KMS-11 (cell line): ENCODE data around the gene INTS15.

Experiments
- H2AFZ ChIP-seq: fragments of 200-600 bp; sonication (generic); 2 replicates; pipeline ENCODE4 v1.6.1; 2016; ENCODE audit warnings: antibody characterized with exemption, mixed run types, low read depth
- H3K27ac ChIP-seq: fragments of 200-600 bp; sonication (generic); 2 replicates; pipeline ENCODE4 v1.6.1; 2016; ENCODE audit warnings: mild to moderate bottlenecking, mixed run types
- H3K27me3 ChIP-seq: fragments of 200-600 bp; sonication (generic); 2 replicates; pipeline ENCODE4 v1.6.1; 2017; ENCODE audit warnings: mild to moderate bottlenecking, low read depth, mixed run types, moderate library complexity; ENCODE audit not compliant: insufficient read depth
- H3K36me3 ChIP-seq: fragments of 200-600 bp; sonication (generic); 2 replicates; pipeline ENCODE4 v1.6.1; 2017; ENCODE audit warnings: mild to moderate bottlenecking, mixed run types; ENCODE audit not compliant: insufficient read depth
- H3K4me1 ChIP-seq: fragments of 200-600 bp; sonication (generic); 2 replicates; pipeline ENCODE4 v1.6.1; 2016; ENCODE audit warnings: mild to moderate bottlenecking, low read depth, mixed run types; ENCODE audit not compliant: poor library complexity, severe bottlenecking
- H3K4me2 ChIP-seq: fragments of 200-600 bp; sonication (generic); 2 replicates; pipeline ENCODE4 v1.7.0; 2016; ENCODE audit warnings: mild to moderate bottlenecking, mixed run types
- H3K4me3 ChIP-seq: fragments of 200-600 bp; sonication (generic); IDR thresholded peaks from 2 replicates; pipeline ENCODE4 v1.6.1; 2017; ENCODE audit warnings: low read depth, low read length, mixed read lengths; ENCODE audit not compliant: insufficient read depth
- H3K79me2 ChIP-seq: fragments of 200-600 bp; sonication (generic); 2 replicates; pipeline ENCODE4 v1.6.1; 2016; ENCODE audit warnings: low read depth, mixed run types; ENCODE audit not compliant: insufficient read depth
- H3K9ac ChIP-seq: fragments of 200-600 bp; sonication (generic); 2 replicates; pipeline ENCODE4 v1.6.1; 2016; ENCODE audit warnings: mild to moderate bottlenecking, mixed run types
- H4K20me1 ChIP-seq: fragments of 200-600 bp; sonication (generic); 2 replicates; pipeline ENCODE4 v1.6.1; 2016; ENCODE audit warnings: mild to moderate bottlenecking, mixed run types; ENCODE audit not compliant: insufficient read depth
- TF ChIP-seq, protein P1 (sequence below): fragments of 200-600 bp; sonication (generic); conservative IDR thresholded peaks from 2 replicates; pipeline ENCODE4 v1.6.1; 2017; ENCODE audit warnings: low read depth, mild to moderate bottlenecking, antibody characterized with exemption, low read length, moderate library complexity, mixed read lengths

INTS15 gene

DNA sequence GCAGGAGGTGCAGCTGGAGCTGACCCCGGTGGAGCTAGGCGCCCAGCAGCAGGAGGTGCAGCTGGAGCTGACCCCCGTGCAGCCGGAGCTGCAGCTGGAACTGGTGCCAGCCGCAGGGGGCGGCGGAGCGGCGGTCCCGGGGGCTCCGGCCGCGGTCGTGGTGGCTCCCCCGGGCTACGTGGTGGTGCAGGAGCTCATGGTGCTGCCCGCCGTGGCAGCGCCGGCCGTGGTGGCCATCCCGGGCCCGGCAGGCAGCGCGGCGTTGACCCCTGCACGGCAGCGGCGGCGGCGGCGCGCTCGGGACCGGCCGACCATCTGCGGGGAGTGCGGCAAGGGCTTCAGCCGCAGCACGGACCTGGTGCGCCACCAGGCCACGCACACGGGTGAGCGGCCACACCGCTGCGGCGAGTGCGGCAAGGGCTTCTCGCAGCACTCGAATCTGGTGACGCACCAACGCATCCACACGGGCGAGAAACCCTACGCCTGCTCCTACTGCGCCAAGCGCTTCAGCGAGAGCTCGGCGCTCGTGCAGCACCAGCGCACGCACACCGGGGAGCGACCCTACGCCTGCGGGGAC, 32.4 kb downstream of the INTS15 start:
- TF ChIP-seq, protein P1, sequence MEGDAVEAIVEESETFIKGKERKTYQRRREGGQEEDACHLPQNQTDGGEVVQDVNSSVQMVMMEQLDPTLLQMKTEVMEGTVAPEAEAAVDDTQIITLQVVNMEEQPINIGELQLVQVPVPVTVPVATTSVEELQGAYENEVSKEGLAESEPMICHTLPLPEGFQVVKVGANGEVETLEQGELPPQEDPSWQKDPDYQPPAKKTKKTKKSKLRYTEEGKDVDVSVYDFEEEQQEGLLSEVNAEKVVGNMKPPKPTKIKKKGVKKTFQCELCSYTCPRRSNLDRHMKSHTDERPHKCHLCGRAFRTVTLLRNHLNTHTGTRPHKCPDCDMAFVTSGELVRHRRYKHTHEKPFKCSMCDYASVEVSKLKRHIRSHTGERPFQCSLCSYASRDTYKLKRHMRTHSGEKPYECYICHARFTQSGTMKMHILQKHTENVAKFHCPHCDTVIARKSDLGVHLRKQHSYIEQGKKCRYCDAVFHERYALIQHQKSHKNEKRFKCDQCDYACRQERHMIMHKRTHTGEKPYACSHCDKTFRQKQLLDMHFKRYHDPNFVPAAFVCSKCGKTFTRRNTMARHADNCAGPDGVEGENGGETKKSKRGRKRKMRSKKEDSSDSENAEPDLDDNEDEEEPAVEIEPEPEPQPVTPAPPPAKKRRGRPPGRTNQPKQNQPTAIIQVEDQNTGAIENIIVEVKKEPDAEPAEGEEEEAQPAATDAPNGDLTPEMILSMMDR, result no peak
- no peak overlapping the region for H3K27ac ChIP-seq
- H3K36me3 ChIP-seq, result no peaks in the 10 kb centered on the region
- no peaks in the 10 kb centered on the region for H3K79me2 ChIP-seq
- H3K27me3 ChIP-seq, result no peaks in the 10 kb centered on the region
- no peak overlapping the region for H3K9ac ChIP-seq
- H2AFZ ChIP-seq, result no peak overlapping the region
- no peak overlapping the region for H3K4me3 ChIP-seq
- H4K20me1 ChIP-seq, result no peaks in the 10 kb centered on the region
- H3K4me1 ChIP-seq, result peaks cover 27% of the 10 kb centered on the region
- no peak overlapping the region for H3K4me2 ChIP-seq

DNA sequence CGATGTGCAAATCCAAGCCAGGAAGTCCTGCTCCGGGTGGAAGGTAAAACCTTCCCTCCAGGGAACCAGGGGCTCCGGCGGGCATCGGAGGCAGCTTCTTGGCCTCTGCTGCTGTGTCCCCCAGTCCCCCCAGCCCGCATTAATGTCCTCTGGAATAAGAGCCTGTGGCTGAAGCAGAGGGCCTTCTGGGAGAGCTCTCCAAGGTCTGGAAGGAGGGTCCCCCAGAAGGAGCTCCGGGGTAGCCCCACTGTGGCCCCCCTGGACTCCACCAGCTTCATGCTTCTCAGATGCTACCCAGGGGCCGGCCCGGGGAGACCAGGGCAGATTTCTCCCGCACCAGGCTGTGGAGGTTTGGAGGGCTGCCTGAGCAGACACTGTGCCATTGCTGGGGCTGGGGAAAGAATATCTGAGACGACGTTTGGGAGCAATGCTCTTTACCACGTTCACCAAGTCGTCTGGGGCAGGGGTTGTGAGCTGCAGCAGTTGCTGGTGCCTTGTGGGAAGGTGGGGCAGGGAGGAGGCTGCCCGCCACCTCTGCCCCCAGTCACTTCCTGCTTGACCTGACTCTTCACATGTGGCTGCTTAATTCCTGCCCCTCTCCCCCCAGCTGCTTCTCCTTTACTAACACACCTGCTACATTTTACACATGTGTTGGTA, 33.9 kb downstream of the INTS15 start:
- no peaks in the 10 kb centered on the region for H3K36me3 ChIP-seq
- H3K4me3 ChIP-seq, result no peak overlapping the region
- H4K20me1 ChIP-seq, result no peaks in the 10 kb centered on the region
- peaks cover 27% of the 10 kb centered on the region for H3K4me1 ChIP-seq
- no peak overlapping the region for H2AFZ ChIP-seq
- no peaks in the 10 kb centered on the region for H3K79me2 ChIP-seq
- TF ChIP-seq, protein P1, result no peak
- H3K27ac ChIP-seq, result no peak overlapping the region
- H3K9ac ChIP-seq, result no peak overlapping the region
- no peaks in the 10 kb centered on the region for H3K27me3 ChIP-seq
- H3K4me2 ChIP-seq, result no peak overlapping the region

DNA sequence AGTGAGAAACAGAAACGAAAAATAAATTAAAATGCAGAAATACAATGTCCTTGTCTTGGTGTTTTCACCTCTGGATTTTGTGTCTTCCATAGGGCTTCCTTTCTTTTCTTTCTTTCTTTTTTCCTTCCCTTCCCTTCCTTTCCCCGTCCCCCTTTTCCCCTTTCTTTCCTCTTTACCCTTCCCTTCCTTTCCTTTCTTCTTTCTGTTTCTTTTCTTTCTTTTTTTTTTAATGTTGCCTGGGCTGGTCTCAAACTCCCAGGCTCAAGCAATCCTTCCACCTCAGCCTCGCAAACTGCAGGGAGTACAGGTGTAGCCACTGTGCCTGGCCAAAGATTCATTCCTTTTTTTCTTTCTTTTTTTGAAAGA, 34.4 kb downstream of the INTS15 start:
- Histone ChIP-seq H3K4me1 (peaks cover 25% of the 10 kb centered on the region), H3K4me2 (no peak overlapping the region), H2AFZ (no peak overlapping the region), H4K20me1 (no peaks in the 10 kb centered on the region), H3K27ac (no peak overlapping the region), H3K27me3 (no peaks in the 10 kb centered on the region), H3K36me3 (no peaks in the 10 kb centered on the region), H3K9ac (no peak overlapping the region), H3K4me3 (no peak overlapping the region), H3K79me2 (no peaks in the 10 kb centered on the region)
- TF ChIP-seq, protein P1, result no peak

DNA sequence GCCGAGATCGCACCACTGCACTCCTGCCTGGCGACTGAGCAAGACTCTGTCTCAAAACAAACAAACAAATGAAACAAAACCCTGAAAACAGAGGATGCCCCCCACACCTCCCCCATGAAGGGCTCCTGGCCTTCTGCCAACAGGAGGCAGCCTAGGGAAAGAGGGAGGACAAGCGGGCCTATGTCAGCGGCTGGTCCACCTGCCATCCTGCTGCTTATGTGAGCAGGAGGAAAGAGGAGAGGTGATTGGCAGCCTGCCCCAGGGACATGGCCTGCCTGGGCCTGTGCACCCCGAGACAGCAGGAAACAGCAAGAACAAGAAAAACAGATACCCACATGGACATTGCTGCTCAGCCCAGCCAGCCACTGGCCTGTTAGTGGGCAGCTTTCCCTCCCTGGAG, 38.2 kb downstream of the INTS15 start:
- Histone ChIP-seq H3K27me3 (no peaks in the 10 kb centered on the region), H3K36me3 (no peaks in the 10 kb centered on the region), H2AFZ (no peak overlapping the region), H4K20me1 (no peaks in the 10 kb centered on the region), H3K79me2 (no peaks in the 10 kb centered on the region), H3K9ac (no peak overlapping the region), H3K4me3 (no peak overlapping the region), H3K27ac (no peak overlapping the region), H3K4me2 (no peak overlapping the region), H3K4me1 (no peaks in the 10 kb centered on the region)
- TF ChIP-seq, protein P1, result no peak
